ENCODE measurements around the gene PROS1. TPM values are rescaled to one million over a fixed set of nuclear protein-coding genes. Genes with fewer than 3 reads are reported as not detected.
"Not testable (repeated sequence)": the region's sequence is repeated elsewhere in the genome, so short reads cannot be mapped to it uniquely, and the experiment has no call there.

PROS1 gene
- total and polyA plus RNA-seq, 2 of the 8 experiments (the other 6 are each of a cell fraction or from before 2014, with no cell fraction given): 0.65 to 2.5 TPM

DNA sequence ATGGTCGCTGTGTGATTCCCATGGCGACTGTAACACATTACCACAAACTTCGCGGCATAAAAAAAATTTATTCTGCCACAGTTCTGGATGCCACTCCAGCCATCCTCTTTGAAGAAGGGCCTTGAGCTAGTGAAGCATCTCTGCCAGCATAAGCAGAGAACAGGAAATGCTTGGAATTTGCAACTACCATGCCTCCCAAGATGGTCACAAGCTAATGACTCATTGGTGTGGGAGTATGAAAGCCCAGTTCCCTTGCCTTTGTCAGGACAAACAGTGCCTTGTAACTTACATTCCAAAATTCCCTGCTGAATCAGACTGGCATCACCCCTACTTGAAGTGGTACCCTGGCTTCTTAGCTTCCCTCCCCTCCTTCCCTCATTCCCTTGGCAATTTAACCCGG lies 129.7 kb downstream of the PROS1 start (continued):
- no peak for TF ChIP-seq SP2 (IDR thresholded peaks at IDR 0.05; ENCODE audit: low read length)

- H3K27me3 ChIP-seq (replicated peaks in 1 of 4; ENCODE audit: control insufficient read depth in 3 of 4, extremely low read depth in 1 of 4, insufficient read depth in 3 of 4, low read length in 3 of 4); H4K20me1 ChIP-seq (replicated peaks in 1 of 2; ENCODE audit: control insufficient read depth in 1 of 2, insufficient read depth in 2 of 2, low read length in 2 of 2); H3K23me2 ChIP-seq (ENCODE audit: low read depth, low read length); FAIRE-seq; H3K4me2 ChIP-seq (ENCODE audit: insufficient read depth in 1 of 2, low read depth in 2 of 2, low read length in 2 of 2); H2BK5ac ChIP-seq (ENCODE audit: low read depth, low read length); H3K4ac ChIP-seq (replicated peaks; ENCODE audit: insufficient read length, low read depth, low read length); H3K79me2 ChIP-seq (ENCODE audit: control insufficient read depth in 1 of 2, insufficient read depth in 2 of 2, low read length in 2 of 2); H2BK12ac ChIP-seq (ENCODE audit: low read depth, low read length); H3K14ac ChIP-seq (ENCODE audit: insufficient read length); H3K23ac ChIP-seq (ENCODE audit: insufficient read length); H4K8ac ChIP-seq (ENCODE audit: extremely low read depth, insufficient read depth, low read length); H3K36me3 ChIP-seq (ENCODE audit: control insufficient read depth in 2 of 4, insufficient read depth in 4 of 4, low read length in 3 of 4); H3K4me1 ChIP-seq (replicated peaks in 1 of 4; ENCODE audit: control insufficient read depth in 3 of 4, insufficient read depth in 4 of 4, low read length in 3 of 4); H2BK120ac ChIP-seq (replicated peaks; ENCODE audit: low read depth, low read length); H4K91ac ChIP-seq (replicated peaks; ENCODE audit: insufficient read length, low read length); H3K18ac ChIP-seq (ENCODE audit: extremely low read depth, low read length); H2BK15ac ChIP-seq (ENCODE audit: low read length); CTCF ChIA-PET (ENCODE audit: partially characterized antibody); H2AK5ac ChIP-seq (ENCODE audit: low read depth, low read length); POLR2A ChIA-PET (ENCODE audit: partially characterized antibody); H3K56ac ChIP-seq (replicated peaks; ENCODE audit: insufficient read length, low read depth, low read length); H4K5ac ChIP-seq (ENCODE audit: insufficient read length, low read depth, low read length); DNase-seq (ENCODE audit: low read depth in 1 of 2, low spot score in 2 of 2); H3K27ac ChIP-seq (ENCODE audit: low read depth, low read length); H3K4me3 ChIP-seq (ENCODE audit: extremely low read depth in 1 of 4, insufficient read depth in 2 of 4, low read depth in 3 of 4, low read length in 4 of 4); H2AFZ ChIP-seq (ENCODE audit: low read length); H2BK20ac ChIP-seq (ENCODE audit: low read length); H3K9ac ChIP-seq (replicated peaks in 1 of 4; ENCODE audit: extremely low read depth in 1 of 4, low read depth in 3 of 4, low read length in 3 of 4); H3K79me1 ChIP-seq (ENCODE audit: low read depth, low read length): not testable (repeated sequence)
- WGBS, 2 experiments (ENCODE audit: extremely low coverage in 1 of 2, insufficient coverage in 1 of 2, insufficient read length in 1 of 2, insufficient replicate concordance in 2 of 2, low coverage in 1 of 2, low lambda C conversion rate in 2 of 2, missing lambda C conversion rate in 1 of 2): 38% methylated on average over 1 of the region's 1 CpG; no CpG with 5 or more reads in 1 of the 2 experiments
- H3K9me3 ChIP-seq (ENCODE audit: insufficient read depth in 2 of 2, low read depth in 1 of 2, low read length in 1 of 2): peaks cover 3 to 12% of the 10 kb centered on the region in 2 experiments; a peak in 3 of 4 replicates
Observed at GRCh38 chr3:93839193-93839592, 134.5 kb downstream of the PROS1 start.

Small RNA genes lying within 50 kb of the gene (small RNA-seq; reads per million reads assigned to genes)
- not detected for gene RF00019 (ENCODE audit: insufficient read depth)
- gene RNU6-488P (ENCODE audit: insufficient read depth): not detected
- gene RNU6-511P (ENCODE audit: insufficient read depth): not detected

Other genes starting within 250 kb of the PROS1 start
- 11.4 and 12.7 TPM in 2 replicates for gene ARL13B, start 6.3 kb upstream of the PROS1 start, total RNA-seq (2021; fragmentation: NEBNext Ultra II Directional; extraction: Animal tissue kit (Norgen Biotek cat#: 25700))
- 1.3 and 1.5 TPM in 2 replicates for gene ARL13B, start 6.3 kb upstream of the PROS1 start, polyA plus RNA-seq (2011; rRNA removed)
- gene STX19, start 54.7 kb upstream of the PROS1 start, total RNA-seq (2021; fragmentation: NEBNext Ultra II Directional; extraction: Animal tissue kit (Norgen Biotek cat#: 25700)): not detected in 2 replicates
- not detected in 2 replicates for gene STX19, start 54.7 kb upstream of the PROS1 start, polyA plus RNA-seq (2011; rRNA removed)
- 2.2 and 2.6 TPM in 2 replicates for gene DHFR2, start 89.0 kb upstream of the PROS1 start, total RNA-seq (2021; fragmentation: NEBNext Ultra II Directional; extraction: Animal tissue kit (Norgen Biotek cat#: 25700))
- 0.59 and 0.67 TPM in 2 replicates for gene DHFR2, start 89.0 kb upstream of the PROS1 start, polyA plus RNA-seq (2011; rRNA removed)
- 5.1 and 7.2 TPM in 2 replicates for gene NSUN3, start 89.2 kb upstream of the PROS1 start, total RNA-seq (2021; fragmentation: NEBNext Ultra II Directional; extraction: Animal tissue kit (Norgen Biotek cat#: 25700))
- 2.1 and 2.4 TPM in 2 replicates for gene NSUN3, start 89.2 kb upstream of the PROS1 start, polyA plus RNA-seq (2011; rRNA removed)